PC-9 (cell line): ENCODE results near the gene EPHA1. TPM values are rescaled to one million over a fixed set of nuclear protein-coding genes. Genes with fewer than 3 reads are reported as not detected.
A peak's percentile ranks its signal among the peaks of the same experiment; 100 is the strongest.

ENCODE experiments used
- BruUV-seq: library from RNA; stranded (reverse); fragments of 400-500 nt; replicated peaks from 2 replicates; lab custom pipeline; 2021; lab: Mats Ljungman, UMichigan
- CTCF ChIA-PET: fragments of 300-600 bp; sonication (Branson Sonifier 250); formaldehyde crosslinking; loops from one replicate; lab custom pipeline; 2022; ENCODE audit warnings: antibody characterized with exemption; lab: Charles Lee
- POLR2A ChIA-PET: fragments of 300-600 bp; sonication (Branson Sonifier 250); formaldehyde crosslinking; loops from one replicate; lab custom pipeline; 2022; ENCODE audit warnings: antibody characterized with exemption; ENCODE audit not compliant: unreplicated experiment; lab: Charles Lee
- DNase-seq, 2 experiments: peaks; one replicate each; pipeline versions ENCODE4 v3.0.0 to v3.0.0-alpha.2; 2015 to 2022; ENCODE audit warnings: mixed read lengths in 1 of 2
- H2AFZ ChIP-seq: fragments of 200-600 bp; sonication (generic); 2 replicates; pipeline ENCODE4 v1.8.1; 2017; ENCODE audit warnings: antibody characterized with exemption
- H3F3A ChIP-seq: fragments of 200-600 bp; sonication (generic); 2 replicates; pipeline ENCODE4 v1.8.1; 2017; ENCODE audit warnings: antibody characterized with exemption, mild to moderate bottlenecking, low read depth; ENCODE audit not compliant: insufficient read depth
- H3K27ac ChIP-seq: fragments of 200-600 bp; sonication (generic); 2 replicates; pipeline ENCODE4 v1.6.1; 2016; ENCODE audit warnings: mixed run types
- H3K27me3 ChIP-seq: fragments of 200-600 bp; sonication (generic); 2 replicates; pipeline ENCODE4 v1.6.1; 2016; ENCODE audit warnings: low read depth, mixed run types; ENCODE audit not compliant: insufficient read depth
- H3K36me3 ChIP-seq: fragments of 200-600 bp; sonication (generic); 2 replicates; pipeline ENCODE4 v1.6.1; 2016; ENCODE audit warnings: low read depth, mixed run types
- H3K4me1 ChIP-seq: fragments of 200-600 bp; sonication (generic); replicated peaks from 2 replicates; pipeline ENCODE4 v1.6.1; 2016; ENCODE audit warnings: mixed run types; ENCODE audit not compliant: insufficient read depth
- H3K4me2 ChIP-seq: fragments of 200-600 bp; sonication (generic); 2 replicates; pipeline ENCODE4 v1.6.1; 2017; ENCODE audit warnings: mixed run types
- H3K4me3 ChIP-seq: fragments of 200-600 bp; sonication (generic); 2 replicates; pipeline ENCODE4 v1.6.1; 2016; ENCODE audit warnings: mixed run types
- H3K79me2 ChIP-seq: fragments of 200-600 bp; sonication (generic); 2 replicates; pipeline ENCODE4 v1.6.1; 2017; ENCODE audit warnings: low read depth, mixed run types
- H3K9me2 ChIP-seq: fragments of 200-600 bp; sonication (generic); 2 replicates; pipeline ENCODE4 v1.8.1; 2017; ENCODE audit warnings: mild to moderate bottlenecking; ENCODE audit not compliant: insufficient read depth
- H3K9me3 ChIP-seq: fragments of 200-600 bp; sonication (generic); 2 replicates; pipeline ENCODE4 v1.8.1; 2016; ENCODE audit warnings: low read depth; ENCODE audit not compliant: insufficient read depth
- H4K20me1 ChIP-seq: fragments of 200-600 bp; sonication (generic); 2 replicates; pipeline ENCODE4 v1.8.1; 2017; ENCODE audit not compliant: insufficient read depth
- EZH2 ChIP-seq: fragments of 200-600 bp; sonication (generic); IDR thresholded peaks from 2 replicates; pipeline ENCODE4 v1.8.0; 2017; ENCODE audit warnings: antibody characterized with exemption, low read depth
- intact Hi-C: fragments of 100-400 bp; cut with micrococcal nuclease; formaldehyde crosslinking; loops from one replicate; pipeline ENCODE4 v1.10.0; 2022; ENCODE audit not compliant: unreplicated experiment
- total RNA-seq: library from RNA; stranded (reverse); gene quantifications from 2 replicates; pipeline ENCODE4 v1.2.3, GENCODE V29; 2021
- TF ChIP-seq, protein P1 (sequence below): fragments of 200-600 bp; sonication (generic); conservative IDR thresholded peaks from 2 replicates; pipeline ENCODE4 v1.6.1; 2017; ENCODE audit warnings: mixed run types, antibody characterized with exemption, mild to moderate bottlenecking, moderate library complexity

EPHA1 gene
- total RNA-seq, 1 experiment from 2014 or later: 35.5 TPM

DNA sequence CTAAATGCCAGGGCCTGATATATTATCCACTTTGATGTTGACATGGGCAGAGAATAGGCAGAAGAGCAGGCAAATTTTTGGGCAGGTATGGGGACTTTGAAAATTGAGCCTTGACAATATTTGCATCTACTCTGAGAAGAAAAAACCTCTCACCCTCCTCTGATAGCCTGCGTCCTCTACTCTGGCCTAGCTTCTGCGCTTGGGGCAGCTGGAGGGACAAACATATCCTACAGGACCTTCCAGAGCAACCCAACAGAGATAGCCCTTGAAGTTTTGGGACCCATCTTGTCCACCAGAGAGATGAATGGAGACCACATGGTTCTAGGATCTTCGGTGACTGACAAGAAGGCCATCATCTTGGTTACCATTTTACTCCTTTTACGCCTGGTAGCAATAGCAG lies 34.5 kb upstream of the EPHA1 start, which contains the start of gene TAS2R60:
Gene TAS2R60, plus strand, starts transcription at position 301 of the 400 bp plus-strand sequence. Its CDS starts 0 bp downstream, at position 301.
- H3K9me3 ChIP-seq: no peaks in the 10 kb centered on the region
- H3K4me1 ChIP-seq: no peaks in the 10 kb centered on the region
- H3F3A ChIP-seq: no peaks in the 10 kb centered on the region
- no peak within 1 kb of the TSS for H2AFZ ChIP-seq
- H3K27ac ChIP-seq: no peak within 1 kb of the TSS
- H3K4me3 ChIP-seq: no peak within 1 kb of the TSS
- H3K4me2 ChIP-seq: no peak within 1 kb of the TSS
- DNase-seq: no peak
- H3K9me2 ChIP-seq: no peaks in the 10 kb centered on the region
- POLR2A ChIA-PET: no interaction called here
- BruUV-seq: no TSS peak
- no peaks in the 10 kb centered on the region for H3K79me2 ChIP-seq
- H3K36me3 ChIP-seq: no peaks in the 10 kb centered on the region
- H3K27me3 ChIP-seq: no peaks in the 10 kb centered on the region
- H4K20me1 ChIP-seq: no peaks in the 10 kb centered on the region
- intact Hi-C loops: no loop called here
- no peak for TF ChIP-seq EZH2
- TF ChIP-seq, protein P1, sequence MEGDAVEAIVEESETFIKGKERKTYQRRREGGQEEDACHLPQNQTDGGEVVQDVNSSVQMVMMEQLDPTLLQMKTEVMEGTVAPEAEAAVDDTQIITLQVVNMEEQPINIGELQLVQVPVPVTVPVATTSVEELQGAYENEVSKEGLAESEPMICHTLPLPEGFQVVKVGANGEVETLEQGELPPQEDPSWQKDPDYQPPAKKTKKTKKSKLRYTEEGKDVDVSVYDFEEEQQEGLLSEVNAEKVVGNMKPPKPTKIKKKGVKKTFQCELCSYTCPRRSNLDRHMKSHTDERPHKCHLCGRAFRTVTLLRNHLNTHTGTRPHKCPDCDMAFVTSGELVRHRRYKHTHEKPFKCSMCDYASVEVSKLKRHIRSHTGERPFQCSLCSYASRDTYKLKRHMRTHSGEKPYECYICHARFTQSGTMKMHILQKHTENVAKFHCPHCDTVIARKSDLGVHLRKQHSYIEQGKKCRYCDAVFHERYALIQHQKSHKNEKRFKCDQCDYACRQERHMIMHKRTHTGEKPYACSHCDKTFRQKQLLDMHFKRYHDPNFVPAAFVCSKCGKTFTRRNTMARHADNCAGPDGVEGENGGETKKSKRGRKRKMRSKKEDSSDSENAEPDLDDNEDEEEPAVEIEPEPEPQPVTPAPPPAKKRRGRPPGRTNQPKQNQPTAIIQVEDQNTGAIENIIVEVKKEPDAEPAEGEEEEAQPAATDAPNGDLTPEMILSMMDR: no peak
- CTCF ChIA-PET: interaction anchor here (0.6 kb wide), 1 partner anchor 1024 kb away, joined by 4 read pairs; no protein-coding TSS in a partner anchor

DNA sequence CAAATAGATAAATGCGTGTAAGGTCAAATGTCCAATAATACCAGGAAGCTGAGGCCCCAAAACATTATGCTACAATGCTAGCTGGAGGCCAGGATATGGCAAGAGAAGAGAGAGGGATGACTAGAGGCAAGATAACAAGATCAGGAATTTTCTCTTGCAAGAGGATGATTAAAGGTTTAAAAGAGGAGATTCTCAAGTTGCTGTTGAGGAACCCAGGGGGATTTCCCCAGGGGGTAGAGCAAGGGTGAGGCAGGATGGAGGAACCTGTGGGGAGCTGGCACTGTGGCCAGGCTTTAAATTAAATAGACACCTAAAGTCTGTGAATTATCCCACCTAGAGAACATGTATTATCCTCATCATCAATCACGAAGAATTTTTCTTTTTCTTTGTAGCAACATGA lies 31.2 kb upstream of the EPHA1 start:
- ChIA-PET CTCF (no interaction called here), POLR2A (no interaction called here)
- H2AFZ ChIP-seq: no peak overlapping the region
- intact Hi-C loops: no loop called here
- H4K20me1 ChIP-seq: no peaks in the 10 kb centered on the region
- no peaks in the 10 kb centered on the region for H3F3A ChIP-seq
- no peaks in the 10 kb centered on the region for H3K9me3 ChIP-seq
- no peaks in the 10 kb centered on the region for H3K9me2 ChIP-seq
- H3K27me3 ChIP-seq: no peaks in the 10 kb centered on the region
- H3K4me3 ChIP-seq: no peak overlapping the region
- H3K36me3 ChIP-seq: no peaks in the 10 kb centered on the region
- H3K27ac ChIP-seq: no peak overlapping the region
- no peak for DNase-seq
- H3K79me2 ChIP-seq: no peaks in the 10 kb centered on the region
- TF ChIP-seq EZH2: no peak
- TF ChIP-seq, protein P1: no peak
- no peak overlapping the region for H3K4me2 ChIP-seq
- no peaks in the 10 kb centered on the region for H3K4me1 ChIP-seq
- BruUV-seq: no TSS peak

DNA sequence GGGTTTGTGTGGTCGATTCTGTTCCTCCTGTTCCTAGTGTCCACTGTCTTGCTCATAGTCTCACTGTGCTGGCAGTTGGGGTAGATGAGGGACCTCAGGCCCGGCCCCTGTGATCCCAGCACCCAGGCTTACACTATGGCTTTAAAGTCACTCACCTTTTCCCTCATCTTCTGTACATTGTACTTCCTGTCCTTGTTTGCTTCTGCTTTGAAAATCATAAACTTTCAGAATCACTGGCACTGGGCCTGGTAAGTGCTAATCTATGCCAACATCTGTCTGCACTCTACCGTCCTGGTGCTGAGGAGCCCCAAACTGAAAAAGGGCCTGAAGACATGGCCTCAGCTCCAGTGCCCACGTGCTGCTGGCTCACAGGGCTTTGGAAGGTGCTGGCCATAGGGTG lies 28.9 kb upstream of the EPHA1 start:
- Histone ChIP-seq H3K9me3 (no peaks in the 10 kb centered on the region), H4K20me1 (no peaks in the 10 kb centered on the region), H3K4me2 (no peak overlapping the region), H3K36me3 (no peaks in the 10 kb centered on the region), H2AFZ (peak overlapping the region; percentile 65; the same call in 1 of the 2 replicates), H3K4me1 (no peaks in the 10 kb centered on the region), H3F3A (no peaks in the 10 kb centered on the region), H3K4me3 (no peak overlapping the region), H3K9me2 (no peaks in the 10 kb centered on the region), H3K27ac (no peak overlapping the region), H3K79me2 (no peaks in the 10 kb centered on the region), H3K27me3 (no peaks in the 10 kb centered on the region)
- CTCF ChIA-PET: no interaction called here
- TF ChIP-seq, protein P1: no peak
- no peak for TF ChIP-seq EZH2
- intact Hi-C loops: no loop called here
- no TSS peak for BruUV-seq
- POLR2A ChIA-PET: no interaction called here
- DNase-seq: no peak
